GM10266 (cell line): ENCODE measurements around the gene SUSD2.
"Not testable (repeated sequence)": the region's sequence is repeated elsewhere in the genome, so short reads cannot be mapped to it uniquely, and the experiment has no call there.

Experiments used
- DNase-seq: peaks from one replicate; pipeline ENCODE4 v3.0.0; 2012; ENCODE audit errors: extremely low spot score
- CTCF ChIP-seq: IDR thresholded peaks from 2 replicates; pipeline ENCODE4 v1.5.1; 2012; ENCODE audit warnings: mild to moderate bottlenecking, low read depth; ENCODE audit not compliant: control insufficient read depth, insufficient read depth; ENCODE audit errors: missing control alignments

Gene SUSD2

GRCh38 chr22:24181996-24182899 lies 961 bp downstream of the SUSD2 start:
- TF ChIP-seq CTCF, result no peak
- DNase-seq, result no peak

- DNase-seq, result not testable (repeated sequence)
Observed at GRCh38 chr22:24182900-24183246, 1.6 kb downstream of the SUSD2 start.

- TF ChIP-seq CTCF, result no peak
- no peak for DNase-seq
Observed at GRCh38 chr22:24183321-24184031, 2.2 kb downstream of the SUSD2 start.

GRCh38 chr22:24184057-24184798 lies 2.9 kb downstream of the SUSD2 start:
- no peak for TF ChIP-seq CTCF
- DNase-seq, result no peak

- no peak for DNase-seq
- no peak for TF ChIP-seq CTCF
Observed at GRCh38 chr22:24185001-24185500, 3.8 kb downstream of the SUSD2 start.

- DNase-seq, result no peak
- TF ChIP-seq CTCF, result no peak
Observed at GRCh38 chr22:24185501-24186351, 4.4 kb downstream of the SUSD2 start.

- no peak for TF ChIP-seq CTCF
- DNase-seq, result no peak
Observed at GRCh38 chr22:24186352-24186740, 5.1 kb downstream of the SUSD2 start.
